PC-3 (cell line): ENCODE measurements around the gene CDK5RAP2.

Source experiments
- CTCF ChIP-seq: fragments of 300-600 bp; sonication (generic); conservative IDR thresholded peaks from 2 replicates; pipeline ENCODE4 v1.5.1; 2017; ENCODE audit warnings: antibody characterized with exemption, low read depth, mild to moderate bottlenecking, low read length
- EZH2 ChIP-seq: fragments of 300-600 bp; sonication (generic); IDR thresholded peaks from one replicate; pipeline ENCODE4 v1.6.1; 2017; ENCODE audit warnings: antibody characterized with exemption, mild to moderate bottlenecking, low read length; ENCODE audit not compliant: unreplicated experiment
- EZH2phosphoT487 ChIP-seq: fragments of 300-600 bp; sonication (generic); IDR thresholded peaks from 2 replicates; pipeline ENCODE4 v1.6.1; 2018; ENCODE audit warnings: mild to moderate bottlenecking, antibody characterized with exemption, low read length, borderline replicate concordance

- no peak for TF ChIP-seq EZH2phosphoT487
- TF ChIP-seq CTCF: no peak
- TF ChIP-seq EZH2: no peak
Observed at GRCh38 chr9:120464887-120465421, 115.0 kb downstream of the CDK5RAP2 start.
